DND-41 (cell line): ENCODE data around the gene GHRL.

Source experiments
- ATAC-seq: fragments of 200-7000 bp; cut with Tn5 transposase; 3 replicates; pipeline ENCODE4 v1.9.1; 2021; ENCODE audit warnings: low read depth; ENCODE audit not compliant: insufficient read depth
- DNase-seq: peaks from one replicate; pipeline ENCODE4 v3.0.0-alpha.2; 2020
- H2AFZ ChIP-seq: 2 replicates; pipeline ENCODE4 v1.6.0; 2012; ENCODE audit warnings: low read depth, low read length
- H3K27ac ChIP-seq: 2 replicates; pipeline ENCODE4 v1.5.1; 2012; ENCODE audit warnings: low read length, inconsistent platforms
- H3K27me3 ChIP-seq: fragments of 200-600 bp; sonication (generic); 2 replicates; pipeline ENCODE4 v1.6.0; 2012; ENCODE audit warnings: low read length, mild to moderate bottlenecking, inconsistent platforms; ENCODE audit not compliant: insufficient read depth, poor library complexity
- H3K36me3 ChIP-seq: 2 replicates; pipeline ENCODE4 v1.5.1; 2012; ENCODE audit warnings: low read length, inconsistent platforms; ENCODE audit not compliant: insufficient read depth
- H3K4me1 ChIP-seq: 2 replicates; pipeline ENCODE4 v1.5.1; 2012; ENCODE audit warnings: mild to moderate bottlenecking, low read length; ENCODE audit not compliant: insufficient read depth
- H3K4me2 ChIP-seq: 2 replicates; pipeline ENCODE4 v1.6.0; 2012; ENCODE audit warnings: mild to moderate bottlenecking, moderate library complexity, low read length, inconsistent platforms; ENCODE audit not compliant: insufficient read depth
- H3K4me3 ChIP-seq, 2 experiments: fragments of 200-600 bp in 1 of 2; shearing (Covaris generic) in 1 of 2; 2 replicates each; pipeline ENCODE4 v1.5.1; 2012 to 2016; ENCODE audit warnings: inconsistent platforms in 2 of 2, low read length in 2 of 2, mild to moderate bottlenecking in 2 of 2, low read depth in 1 of 2, moderate library complexity in 1 of 2
- H3K79me2 ChIP-seq: 2 replicates; pipeline ENCODE4 v1.6.0; 2012; ENCODE audit warnings: low read length, inconsistent platforms; ENCODE audit not compliant: insufficient read depth
- H3K9ac ChIP-seq: 2 replicates; pipeline ENCODE4 v1.6.0; 2012; ENCODE audit warnings: low read depth, mild to moderate bottlenecking, inconsistent platforms, low read length, moderate library complexity
- H3K9me3 ChIP-seq: 2 replicates; pipeline ENCODE4 v1.5.1; 2012; ENCODE audit warnings: low read length, moderate library complexity, mild to moderate bottlenecking, inconsistent platforms; ENCODE audit not compliant: insufficient read depth, severe bottlenecking
- H4K20me1 ChIP-seq: 2 replicates; pipeline ENCODE4 v1.6.0; 2012; ENCODE audit warnings: low read length; ENCODE audit not compliant: insufficient read depth
- EZH2 ChIP-seq: IDR thresholded peaks from 3 replicates; pipeline ENCODE4 v1.6.1; 2012; ENCODE audit warnings: borderline replicate concordance, low read depth, mild to moderate bottlenecking, moderate library complexity, low read length, inconsistent platforms; ENCODE audit not compliant: severe bottlenecking
- TF ChIP-seq, protein P1 (sequence below): IDR thresholded peaks from 2 replicates; pipeline ENCODE4 v1.5.1; 2012; ENCODE audit warnings: borderline replicate concordance, low read length, moderate library complexity, mild to moderate bottlenecking; ENCODE audit not compliant: poor library complexity, severe bottlenecking; ENCODE audit errors: extremely low read depth

The GHRL gene

DNA sequence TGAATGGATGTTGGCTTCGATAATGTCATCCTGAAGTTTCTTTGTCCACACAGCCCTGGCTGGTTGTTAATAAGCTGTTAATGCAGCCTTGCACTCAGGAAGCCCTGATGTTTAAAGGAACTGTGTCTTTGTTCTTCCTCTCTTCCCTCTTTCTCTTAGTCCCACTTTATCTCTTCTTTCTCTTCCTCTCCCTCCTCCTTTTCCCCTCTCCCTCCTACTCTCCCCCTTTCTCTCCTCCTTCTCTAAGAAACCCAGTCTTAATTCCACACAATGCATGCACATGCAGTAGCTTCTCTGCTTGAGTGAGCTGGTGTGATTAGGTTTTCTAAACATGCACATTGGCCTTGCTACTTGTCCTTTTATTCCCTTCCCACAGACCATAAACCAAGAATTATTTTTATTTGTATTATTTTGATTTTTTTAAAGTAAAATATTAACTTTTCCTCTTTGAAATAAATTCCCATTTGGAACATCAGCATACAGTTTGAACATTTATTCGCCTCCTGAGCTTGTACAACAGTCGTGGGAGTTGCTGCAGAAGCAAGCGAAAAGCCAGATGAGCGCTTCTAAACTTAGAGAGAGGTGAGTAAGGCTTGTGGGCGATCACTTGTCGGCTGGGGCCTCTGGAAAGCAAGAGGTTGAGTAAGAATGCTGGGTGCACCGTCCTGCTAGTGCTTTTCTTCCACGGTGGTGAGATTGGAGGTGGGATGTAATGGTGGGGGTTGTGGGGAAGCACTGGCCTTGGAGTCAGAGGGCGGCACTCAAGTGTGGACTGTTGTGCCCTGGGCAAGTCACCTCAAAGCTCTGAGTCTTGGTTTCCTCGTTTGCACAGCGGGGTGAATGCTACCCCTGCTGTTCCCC is 7.2 kb downstream of the GHRL start:
- Histone ChIP-seq H3K9ac (no peak overlapping the region), H2AFZ (no peak overlapping the region), H4K20me1 (0 out of 2 replicates have a peak, but pooled peaks cover 5% of the 10 kb centered on the region), H3K4me2 (no peak overlapping the region), H3K27me3 (no peaks in the 10 kb centered on the region), H3K36me3 (peaks cover 69% of the 10 kb centered on the region), H3K79me2 (no peaks in the 10 kb centered on the region), H3K4me3 (no peak overlapping the region), H3K27ac (no peak overlapping the region), H3K4me1 (no peaks in the 10 kb centered on the region), H3K9me3 (no peaks in the 10 kb centered on the region)
- ATAC-seq (no peak), DNase-seq (no peak)
- no peak for TF ChIP-seq EZH2
- TF ChIP-seq, protein P1, sequence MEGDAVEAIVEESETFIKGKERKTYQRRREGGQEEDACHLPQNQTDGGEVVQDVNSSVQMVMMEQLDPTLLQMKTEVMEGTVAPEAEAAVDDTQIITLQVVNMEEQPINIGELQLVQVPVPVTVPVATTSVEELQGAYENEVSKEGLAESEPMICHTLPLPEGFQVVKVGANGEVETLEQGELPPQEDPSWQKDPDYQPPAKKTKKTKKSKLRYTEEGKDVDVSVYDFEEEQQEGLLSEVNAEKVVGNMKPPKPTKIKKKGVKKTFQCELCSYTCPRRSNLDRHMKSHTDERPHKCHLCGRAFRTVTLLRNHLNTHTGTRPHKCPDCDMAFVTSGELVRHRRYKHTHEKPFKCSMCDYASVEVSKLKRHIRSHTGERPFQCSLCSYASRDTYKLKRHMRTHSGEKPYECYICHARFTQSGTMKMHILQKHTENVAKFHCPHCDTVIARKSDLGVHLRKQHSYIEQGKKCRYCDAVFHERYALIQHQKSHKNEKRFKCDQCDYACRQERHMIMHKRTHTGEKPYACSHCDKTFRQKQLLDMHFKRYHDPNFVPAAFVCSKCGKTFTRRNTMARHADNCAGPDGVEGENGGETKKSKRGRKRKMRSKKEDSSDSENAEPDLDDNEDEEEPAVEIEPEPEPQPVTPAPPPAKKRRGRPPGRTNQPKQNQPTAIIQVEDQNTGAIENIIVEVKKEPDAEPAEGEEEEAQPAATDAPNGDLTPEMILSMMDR, result no peak

DNA sequence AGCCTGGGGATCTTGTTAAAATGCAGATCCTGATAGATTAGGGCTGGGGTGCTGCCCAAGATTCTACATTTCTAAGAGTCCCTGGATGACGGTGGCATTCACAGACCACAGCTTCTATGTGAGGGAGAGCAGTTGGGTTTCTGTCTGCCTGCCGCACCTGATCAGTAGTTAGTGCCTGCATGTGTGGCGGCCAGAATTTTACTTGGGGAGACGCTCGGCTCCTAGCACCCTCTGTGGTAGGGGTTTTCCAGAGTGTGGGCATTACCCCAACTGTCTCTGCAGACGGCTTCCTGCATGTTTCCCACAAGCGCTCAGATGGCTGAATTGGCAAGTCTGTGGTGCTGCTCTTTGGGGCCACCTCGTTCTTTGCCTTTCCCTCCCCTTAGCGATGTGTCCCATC is 8.3 kb downstream of the GHRL start:
- DNase-seq, result no peak
- 0 out of 2 replicates have a peak, but pooled peaks cover 5% of the 10 kb centered on the region for H4K20me1 ChIP-seq
- no peak overlapping the region for H3K4me2 ChIP-seq
- H3K4me3 ChIP-seq, result no peak overlapping the region
- no peak overlapping the region for H3K27ac ChIP-seq
- H3K79me2 ChIP-seq, result no peaks in the 10 kb centered on the region
- TF ChIP-seq EZH2, result no peak
- TF ChIP-seq, protein P1, result no peak
- no peaks in the 10 kb centered on the region for H3K9me3 ChIP-seq
- H3K36me3 ChIP-seq, result peaks cover 75% of the 10 kb centered on the region
- no peak for ATAC-seq
- no peaks in the 10 kb centered on the region for H3K27me3 ChIP-seq
- no peak overlapping the region for H3K9ac ChIP-seq
- no peaks in the 10 kb centered on the region for H3K4me1 ChIP-seq
- H2AFZ ChIP-seq, result no peak overlapping the region

DNA sequence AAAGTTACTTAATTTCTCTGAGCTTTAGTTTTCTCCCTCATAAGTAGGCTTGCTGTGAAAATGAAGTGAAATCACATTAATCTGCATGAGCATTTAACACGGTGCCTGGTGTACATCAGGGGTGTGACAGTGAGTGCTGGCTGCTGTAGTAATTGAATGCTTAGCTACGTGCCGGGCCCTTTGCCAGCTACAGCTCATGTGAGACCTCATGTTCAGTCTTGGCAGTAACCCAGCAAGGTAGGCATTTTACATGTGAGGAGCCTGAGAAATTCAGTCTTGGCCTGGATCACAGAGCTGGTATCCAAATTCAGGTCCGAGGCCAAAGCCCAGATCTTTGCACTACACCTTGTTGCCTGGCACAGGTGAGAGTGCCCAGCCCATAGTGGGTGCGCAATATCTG is 9.1 kb downstream of the GHRL start:
- H3K4me3 ChIP-seq, result no peak overlapping the region
- H3K4me2 ChIP-seq, result no peak overlapping the region
- TF ChIP-seq, protein P1, result no peak
- no peak for TF ChIP-seq EZH2
- no peaks in the 10 kb centered on the region for H3K27me3 ChIP-seq
- H3K27ac ChIP-seq, result no peak overlapping the region
- ATAC-seq (no peak), DNase-seq (no peak)
- H2AFZ ChIP-seq, result no peak overlapping the region
- peaks cover 82% of the 10 kb centered on the region for H3K36me3 ChIP-seq
- no peaks in the 10 kb centered on the region for H3K79me2 ChIP-seq
- no peak overlapping the region for H3K9ac ChIP-seq
- H3K9me3 ChIP-seq, result no peaks in the 10 kb centered on the region
- no peaks in the 10 kb centered on the region for H3K4me1 ChIP-seq
- H4K20me1 ChIP-seq, result peaks cover 7% of the 10 kb centered on the region; the same call in 1 of the 2 replicates
